ENCODE results near the gene NQO2.

NQO2 gene

DNA sequence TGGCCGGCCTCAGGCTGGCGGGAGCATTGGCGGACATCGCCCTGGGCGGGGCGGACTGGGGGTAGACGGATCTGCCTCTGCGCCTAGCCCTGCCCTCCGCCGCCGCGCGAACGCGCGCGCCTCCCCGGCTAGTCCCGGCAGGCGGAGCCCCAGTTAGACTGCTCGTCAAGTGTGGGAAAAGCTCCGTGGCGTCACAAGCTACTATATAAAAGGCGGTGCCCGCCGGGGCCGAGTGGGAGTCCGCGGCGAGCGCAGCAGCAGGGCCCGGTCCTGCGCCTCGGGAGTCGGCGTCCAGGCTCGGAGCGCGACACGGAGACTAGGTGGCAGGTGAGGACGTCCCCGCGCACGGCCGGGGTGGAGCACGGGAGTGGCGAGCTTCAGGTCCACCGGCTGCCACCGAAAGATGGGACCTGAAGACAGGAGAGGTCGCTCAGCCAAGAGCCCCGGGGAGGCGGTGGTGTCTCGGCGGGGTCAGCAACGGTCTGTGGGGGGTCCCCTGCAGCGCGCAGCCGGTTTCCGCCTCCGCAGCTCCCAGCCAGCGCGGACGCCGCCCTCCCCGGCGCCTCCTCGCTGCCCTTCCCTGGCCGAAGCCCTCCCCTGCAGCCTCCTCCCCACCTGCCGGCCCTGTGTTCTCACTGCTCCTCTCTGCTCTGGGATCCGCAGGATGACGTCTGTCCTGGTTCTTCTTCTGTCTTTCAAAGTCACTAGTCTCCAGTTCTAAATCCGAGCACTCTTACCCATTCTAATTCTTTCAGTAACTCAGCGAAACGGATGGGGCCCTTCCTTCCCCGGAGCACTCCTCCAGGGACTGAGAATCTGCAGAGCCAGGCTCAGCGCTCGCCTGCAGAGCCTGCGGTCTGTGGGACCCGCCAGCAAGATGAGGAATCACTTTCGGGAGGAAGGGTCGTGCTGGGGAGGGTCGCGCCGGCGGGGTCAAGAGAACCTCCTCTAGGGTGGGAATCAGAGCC is 64.3 kb downstream of the NQO2 start:
- TF ChIP-seq ZNF274 (IDR thresholded peaks at IDR 0.05; ENCODE audit: low read depth, low read length), result no peak
- peak overlapping the region; percentile 39; the same call in 1 of the 2 replicates for H3K4me3 ChIP-seq (ENCODE audit: low read length)

DNA sequence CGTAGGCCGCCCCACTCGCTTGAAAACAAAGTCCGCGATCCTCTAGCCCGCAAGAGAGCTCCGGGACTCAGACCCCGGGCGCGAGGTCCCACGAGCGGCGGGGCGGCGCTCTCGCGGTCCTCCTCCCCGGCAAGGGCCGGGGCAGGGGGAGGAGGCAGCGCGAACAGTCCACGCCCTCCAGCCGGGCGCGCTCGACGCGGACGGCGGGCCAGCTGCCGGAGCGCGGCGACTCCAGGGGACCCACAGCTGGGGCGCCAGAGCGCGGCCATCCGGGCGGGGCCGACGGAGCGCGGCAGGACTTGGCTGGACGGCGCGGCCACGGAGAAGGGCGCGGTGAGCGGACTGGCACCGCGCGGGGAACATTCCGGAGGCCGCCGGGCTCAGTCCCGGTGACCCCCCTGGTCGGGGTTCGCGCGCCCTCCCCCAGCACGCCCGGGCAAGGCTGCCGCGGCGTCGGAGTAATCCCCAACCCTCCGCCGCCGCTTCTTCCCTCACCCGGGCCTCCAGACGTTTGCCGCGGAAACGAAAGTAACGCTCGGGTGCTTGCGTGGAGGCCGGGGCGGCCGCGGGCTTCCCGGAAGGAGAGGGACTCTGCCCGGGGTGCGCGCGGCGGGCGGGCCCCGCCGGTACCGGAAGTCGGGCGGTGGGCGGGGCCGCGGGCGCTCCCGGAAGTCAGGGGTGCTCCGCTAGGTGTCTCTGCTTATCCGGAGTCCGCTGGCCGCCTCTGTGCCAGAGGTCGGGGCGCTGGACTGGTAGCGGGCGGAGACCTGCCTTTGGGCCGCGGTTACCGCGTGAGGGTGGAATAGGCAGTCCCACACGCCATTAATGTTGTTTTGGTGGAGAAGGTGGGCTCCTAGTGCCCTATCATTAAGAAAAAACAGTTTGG is 68.9 kb downstream of the NQO2 start, which contains the start of gene RIPK1:
TSS of gene RIPK1 (plus strand) at position 166 of the 886 bp plus-strand sequence. CDS start 8,330 bp downstream, outside the sequence.
- TF ChIP-seq ZNF274 (IDR thresholded peaks at IDR 0.05; ENCODE audit: low read depth, low read length), result no peak

More for the DNA sequence above, 68.9 kb downstream of the NQO2 start, which contains the start of gene RIPK1:
- H3K4me3 ChIP-seq (ENCODE audit: low read length), result peak within 1 kb of the TSS; percentile 74

Measured in GM08714 (cell line).